ENCODE data around the gene CAPRIN2. TPM values are rescaled to one million over a fixed set of nuclear protein-coding genes. Genes with fewer than 3 reads are reported as not detected.

Gene CAPRIN2
- total and polyA plus RNA-seq, 2 experiments from 2014 or later, result 36.5 to 41.3 TPM

- Mint-ChIP-seq H3K4me3 (peak overlapping the region; percentile 90), H3K27ac (peak overlapping the region; percentile 45; the same call in 1 of the 2 replicates), H3K9me3 (no peaks in the 10 kb centered on the region), H3K4me1 (peaks cover 38% of the 10 kb centered on the region), H3K36me3 (ENCODE audit: low read depth) (no peaks in the 10 kb centered on the region), H3K27me3 (ENCODE audit: insufficient read depth, low read depth, poor library complexity) (peaks cover 7% of the 10 kb centered on the region)
- Histone ChIP-seq H3K79me2 (replicated peaks; ENCODE audit: insufficient read depth) (peaks cover 46% of the 10 kb centered on the region), H3K27me3 (ENCODE audit: insufficient read depth) (no peaks in the 10 kb centered on the region), H3K4me2 (peak overlapping the region; percentile 98), H4K20me1 (replicated peaks; ENCODE audit: insufficient read depth) (peaks cover 9% of the 10 kb centered on the region), H3K36me3 (ENCODE audit: insufficient read depth) (no peaks in the 10 kb centered on the region), H3K4me3 (peak overlapping the region; percentile 95), H2AFZ (peak overlapping the region; percentile 87), H3K4me1 (ENCODE audit: insufficient read depth) (peaks cover 34% of the 10 kb centered on the region), H3K9me2 (ENCODE audit: insufficient read depth) (no peaks in the 10 kb centered on the region), H3K27ac (ENCODE audit: low read depth) (0 out of 2 replicates have a peak overlapping the region, but pooled peaks have one; percentile 61), H3F3A (replicated peaks; ENCODE audit: low read depth) (0 out of 2 replicates have a peak, but pooled peaks cover 3% of the 10 kb centered on the region)
- DNase-seq (ENCODE audit: low spot score), result peak; percentile 63
- TF ChIP-seq CREB1 (CRISPR knock-in tag; IDR thresholded peaks at IDR 0.05; ENCODE audit: low read depth), result no peak
- no peak for TF ChIP-seq REST (IDR thresholded peaks at IDR 0.05; ENCODE audit: unreplicated experiment)
- no peak for TF ChIP-seq EZH2 (IDR thresholded peaks at IDR 0.05; ENCODE audit: low read depth, unreplicated experiment)
- TF ChIP-seq STAT1 (IDR thresholded peaks at IDR 0.05; ENCODE audit: unreplicated experiment), result no peak
- no peak for TF ChIP-seq ZNF331 (CRISPR knock-in tag; IDR thresholded peaks at IDR 0.05; ENCODE audit: low read depth)
- no peak for TF ChIP-seq CTCF (conservative IDR thresholded peaks at IDR 0.05; ENCODE audit: low read depth in 2 of 2)
- no peak for TF ChIP-seq EZH2phosphoT487 (IDR thresholded peaks at IDR 0.05; ENCODE audit: unreplicated experiment)
- TF ChIP-seq POLR2AphosphoS5 (IDR thresholded peaks at IDR 0.05; ENCODE audit: low read depth), result no peak
- no peak for TF ChIP-seq NANOG (IDR thresholded peaks at IDR 0.05; ENCODE audit: borderline replicate concordance)
- TF ChIP-seq ETS1 (IDR thresholded peaks at IDR 0.05), result no peak
- no peak for TF ChIP-seq ZNF462 (CRISPR knock-in tag; IDR thresholded peaks at IDR 0.05)
- no peak for TF ChIP-seq JUNB (IDR thresholded peaks at IDR 0.05; ENCODE audit: unreplicated experiment)
- no peak for TF ChIP-seq ZNF114 (CRISPR knock-in tag; IDR thresholded peaks at IDR 0.05)
- ATAC-seq, result peak; percentile 48
Measured at GRCh38 chr12:30694412-30695198, 60.1 kb downstream of the CAPRIN2 start.
